Activated CD4-positive, CD25-positive, alpha-beta regulatory T cell treated with anti-CD3 and anti-CD28 coated beads, Interleukin-2, amount 50 U/mL, for 24 hours (primary cell): ENCODE results near the gene RANBP3.
A peak's percentile ranks its signal among the peaks of the same experiment; 100 is the strongest.

Experiments
- ATAC-seq, 2 donors: fragments of 150-1000 bp; cut with Tn5 transposase; one replicate each; pipeline ENCODE4 v1.10.0; 2021; ENCODE audit warnings: mild to moderate bottlenecking in 1 of 2, moderate library complexity in 1 of 2

Gene RANBP3

GRCh38 chr19:5985098-5985783, 7.3 kb upstream of the RANBP3 start:
- no peak for ATAC-seq

- ATAC-seq = no peak
Measured at GRCh38 chr19:5984600-5984999, 6.7 kb upstream of the RANBP3 start.

DNA sequence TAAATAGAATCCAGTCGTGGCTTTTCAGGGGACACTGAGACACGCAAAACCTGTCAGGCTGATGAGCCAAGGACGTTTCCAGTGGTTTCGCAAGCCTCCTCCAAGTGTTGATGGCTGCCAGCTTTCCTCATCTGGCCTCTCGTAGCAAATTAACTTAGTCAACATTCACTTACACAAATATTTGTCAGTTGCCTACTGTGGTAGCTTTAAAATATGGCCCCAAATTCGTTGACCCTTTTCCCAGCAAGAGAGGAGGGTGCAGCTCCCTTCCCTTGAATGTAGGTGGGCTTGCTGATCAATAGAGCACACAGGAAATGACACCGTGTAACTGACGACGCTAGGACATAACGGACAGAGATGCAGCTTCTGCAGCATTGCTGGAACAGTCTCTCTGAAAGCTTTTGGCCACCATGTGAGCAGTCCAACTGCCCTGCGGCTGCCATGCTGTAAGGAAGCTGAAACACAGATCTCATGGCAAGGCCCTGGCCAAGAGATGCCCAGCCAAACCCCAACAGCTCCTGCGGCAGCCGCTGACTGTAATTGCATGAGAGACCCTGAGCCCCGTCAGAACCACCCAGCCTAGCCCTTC, 5.5 kb upstream of the RANBP3 start:
- ATAC-seq = peak in 1 of 2 donors; percentile 25

GRCh38 chr19:5978606-5979552, 939 bp upstream of the RANBP3 start:
- no peak for ATAC-seq

- no peak for ATAC-seq
Measured at GRCh38 chr19:5977222-5977784, 637 bp downstream of the RANBP3 start.

DNA sequence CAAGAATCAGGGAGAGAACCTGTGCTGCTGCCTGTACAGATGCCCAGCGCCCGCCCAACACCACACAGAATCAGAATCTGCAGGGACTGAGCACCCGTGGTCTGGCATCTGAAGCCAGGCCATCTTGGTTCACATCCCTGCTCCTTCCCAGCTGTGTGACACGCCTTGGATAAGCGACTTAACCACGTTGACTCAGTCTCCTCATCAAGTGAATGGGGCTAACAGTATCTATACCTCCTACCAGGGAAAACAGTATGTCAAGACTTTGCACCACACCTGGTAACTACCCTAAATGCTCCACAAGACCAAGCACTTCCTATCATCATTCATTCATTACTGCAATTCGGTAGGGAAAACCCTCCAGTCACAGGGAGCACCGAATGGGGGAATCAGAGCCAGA, 1.2 kb downstream of the RANBP3 start:
- no peak for ATAC-seq

- ATAC-seq = no peak
Measured at GRCh38 chr19:5975388-5975728, 2.6 kb downstream of the RANBP3 start.

GRCh38 chr19:5974721-5975387, 3.1 kb downstream of the RANBP3 start:
- ATAC-seq = peak; percentile 63 to 71

DNA sequence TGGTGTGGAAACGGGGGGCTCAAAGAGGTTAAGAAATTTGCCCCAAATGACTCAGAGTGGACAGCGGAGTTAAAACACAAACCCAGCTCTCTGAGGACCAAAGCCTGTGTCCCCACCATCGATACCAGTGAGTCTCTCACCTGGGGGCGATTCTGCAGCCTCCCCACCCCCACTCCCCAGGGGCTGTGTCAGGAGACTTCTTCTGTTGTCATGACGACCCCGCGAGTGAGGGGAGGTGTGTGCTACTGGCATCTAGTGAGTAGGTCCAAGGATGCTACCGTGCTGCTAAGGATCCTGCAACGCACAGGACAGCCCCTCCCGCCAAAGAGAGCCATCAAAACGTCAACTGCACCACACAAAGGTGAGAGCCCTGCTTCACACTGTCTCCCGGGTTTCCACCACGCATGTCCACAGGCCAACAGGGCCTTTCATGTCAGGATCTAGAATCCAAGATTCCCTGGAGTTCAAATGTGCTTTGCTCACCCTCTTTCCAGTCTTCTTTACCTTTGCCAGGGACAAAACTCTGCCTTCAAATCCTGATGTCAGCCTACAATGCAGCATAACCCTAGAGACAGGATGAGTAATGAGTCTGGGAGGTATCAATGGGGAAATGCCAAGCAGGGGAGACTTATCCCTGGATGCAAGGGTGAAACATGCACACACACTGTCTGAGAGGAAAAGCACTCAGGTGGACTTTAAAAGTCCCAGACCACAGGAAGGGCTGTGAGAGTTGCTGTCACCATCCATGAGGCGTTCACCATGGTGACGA, 3.9 kb downstream of the RANBP3 start:
- no peak for ATAC-seq

GRCh38 chr19:5973376-5973775, 4.6 kb downstream of the RANBP3 start:
- ATAC-seq = no peak

- no peak for ATAC-seq
Measured at GRCh38 chr19:5972355-5972731, 5.6 kb downstream of the RANBP3 start.

DNA sequence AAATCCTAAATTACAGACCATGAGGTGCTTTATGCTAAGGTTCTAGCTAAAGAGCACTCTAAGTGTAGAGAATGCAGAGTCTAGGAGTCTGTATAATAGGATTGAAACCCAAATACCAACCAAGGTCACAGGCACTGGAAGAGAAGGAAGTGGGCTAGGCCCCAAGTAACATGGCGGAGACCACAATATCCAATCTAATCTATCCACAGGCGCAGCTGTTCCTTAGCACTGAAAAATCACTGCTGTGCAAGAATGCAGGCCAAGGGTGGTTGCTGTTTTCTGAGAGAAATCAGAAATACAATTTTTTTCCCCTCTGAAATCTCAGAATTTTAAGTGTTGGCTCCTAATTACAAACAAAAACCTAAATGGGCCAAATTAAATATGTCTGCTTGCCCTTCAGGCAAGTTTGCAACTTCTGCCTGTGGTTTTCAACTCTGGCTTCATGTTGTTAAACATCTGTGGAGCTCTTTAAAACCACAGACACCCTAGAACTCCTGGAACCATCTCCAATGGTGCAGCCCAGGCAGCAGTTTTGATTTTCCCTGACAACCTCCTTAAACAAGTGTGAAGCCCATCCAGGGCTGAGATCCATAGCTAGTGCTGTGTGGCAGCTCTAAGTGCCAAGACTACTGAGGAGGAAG, 6.1 kb downstream of the RANBP3 start:
- ATAC-seq = no peak

GRCh38 chr19:5969476-5969875, 8.5 kb downstream of the RANBP3 start:
- ATAC-seq = no peak

- ATAC-seq = no peak
Measured at GRCh38 chr19:5968431-5969373, 9.2 kb downstream of the RANBP3 start.

GRCh38 chr19:5967994-5968430, 9.9 kb downstream of the RANBP3 start:
- peak; percentile 52 to 71 for ATAC-seq

DNA sequence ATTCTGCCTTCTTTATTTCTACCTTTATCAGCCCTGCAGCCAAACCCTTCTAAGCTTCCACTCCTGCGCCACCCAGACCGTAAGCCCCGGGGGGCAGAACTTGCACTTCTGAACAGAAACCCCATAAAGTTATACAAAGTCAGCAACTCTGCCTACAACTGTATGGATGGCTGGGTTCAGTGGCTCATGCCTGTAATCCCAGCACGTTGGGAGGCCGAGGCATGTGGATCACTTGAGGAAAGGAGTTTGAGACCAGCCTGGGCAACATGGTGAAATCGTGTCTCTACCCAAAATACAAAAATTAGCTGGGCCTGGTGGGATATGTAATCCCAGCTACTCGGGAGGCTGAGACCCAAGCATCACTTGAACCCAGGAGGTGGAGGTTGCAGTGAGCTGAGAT, 10.4 kb downstream of the RANBP3 start:
- no peak for ATAC-seq

DNA sequence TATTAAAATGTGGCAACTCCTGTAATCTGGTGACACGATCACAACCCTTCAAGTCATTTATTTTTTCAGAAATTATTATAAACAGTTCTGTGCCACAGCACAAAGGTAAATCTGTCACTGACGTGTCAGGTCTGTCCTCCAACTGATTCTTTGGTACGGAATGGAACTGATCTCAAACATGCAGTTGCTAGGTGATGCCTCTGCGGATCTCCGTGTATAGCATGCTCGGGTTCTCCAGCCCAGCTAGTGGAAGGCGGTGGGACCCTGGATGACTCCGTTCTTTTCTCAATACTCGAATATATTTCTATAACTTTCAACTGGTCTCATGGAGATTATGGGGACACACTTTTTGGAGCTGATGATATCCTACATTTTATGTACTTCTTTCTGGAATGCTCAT, 11.0 kb downstream of the RANBP3 start:
- ATAC-seq = no peak

DNA sequence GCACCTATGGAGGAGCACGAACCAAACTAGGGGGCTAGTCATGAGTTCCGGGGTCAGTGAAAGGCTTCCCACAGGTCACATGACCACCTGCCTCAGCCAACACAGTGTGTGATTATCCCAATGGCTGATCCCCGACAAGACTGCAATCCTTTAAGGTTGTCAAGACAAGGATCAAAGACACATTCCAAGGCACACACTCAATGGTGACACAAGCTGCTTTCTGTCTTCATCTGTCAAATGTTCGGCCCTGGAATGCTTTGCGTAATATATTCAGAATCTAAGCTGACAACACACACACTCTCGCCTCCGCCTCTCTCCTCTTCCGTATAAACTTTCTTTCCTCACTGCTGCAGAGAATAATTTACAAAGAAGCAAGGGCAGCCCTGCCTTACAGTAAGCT, 11.7 kb downstream of the RANBP3 start:
- no peak for ATAC-seq

GRCh38 chr19:5964816-5965565, 12.9 kb downstream of the RANBP3 start:
- no peak for ATAC-seq

DNA sequence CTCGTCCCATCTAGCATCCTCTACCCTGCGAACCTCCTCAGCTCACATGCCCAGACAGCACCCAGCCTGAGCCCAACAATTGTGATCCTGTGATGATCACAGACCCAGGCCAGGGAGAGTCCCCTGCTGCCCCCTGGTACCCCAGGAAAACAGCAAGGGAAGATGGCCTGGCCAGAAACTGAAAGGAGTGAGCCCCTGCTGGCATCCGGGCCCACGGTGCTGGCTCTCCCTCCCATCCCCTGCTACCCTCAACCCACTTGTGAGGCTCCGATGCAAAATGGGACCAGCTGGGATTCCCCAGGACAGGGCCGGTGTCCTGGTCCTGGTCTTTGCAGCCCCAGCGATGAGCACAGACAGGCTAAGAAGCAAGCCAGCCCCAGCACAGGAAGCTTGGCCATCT, 14.1 kb downstream of the RANBP3 start:
- ATAC-seq = no peak
